Measurements from ENCODE around the gene PLOD3. TPM values are rescaled to one million over a fixed set of nuclear protein-coding genes. Genes with fewer than 3 reads are reported as not detected.
"Not testable (repeated sequence)": the region's sequence is repeated elsewhere in the genome, so short reads cannot be mapped to it uniquely, and the experiment has no call there.

Gene PLOD3, protein sequence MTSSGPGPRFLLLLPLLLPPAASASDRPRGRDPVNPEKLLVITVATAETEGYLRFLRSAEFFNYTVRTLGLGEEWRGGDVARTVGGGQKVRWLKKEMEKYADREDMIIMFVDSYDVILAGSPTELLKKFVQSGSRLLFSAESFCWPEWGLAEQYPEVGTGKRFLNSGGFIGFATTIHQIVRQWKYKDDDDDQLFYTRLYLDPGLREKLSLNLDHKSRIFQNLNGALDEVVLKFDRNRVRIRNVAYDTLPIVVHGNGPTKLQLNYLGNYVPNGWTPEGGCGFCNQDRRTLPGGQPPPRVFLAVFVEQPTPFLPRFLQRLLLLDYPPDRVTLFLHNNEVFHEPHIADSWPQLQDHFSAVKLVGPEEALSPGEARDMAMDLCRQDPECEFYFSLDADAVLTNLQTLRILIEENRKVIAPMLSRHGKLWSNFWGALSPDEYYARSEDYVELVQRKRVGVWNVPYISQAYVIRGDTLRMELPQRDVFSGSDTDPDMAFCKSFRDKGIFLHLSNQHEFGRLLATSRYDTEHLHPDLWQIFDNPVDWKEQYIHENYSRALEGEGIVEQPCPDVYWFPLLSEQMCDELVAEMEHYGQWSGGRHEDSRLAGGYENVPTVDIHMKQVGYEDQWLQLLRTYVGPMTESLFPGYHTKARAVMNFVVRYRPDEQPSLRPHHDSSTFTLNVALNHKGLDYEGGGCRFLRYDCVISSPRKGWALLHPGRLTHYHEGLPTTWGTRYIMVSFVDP
- 7.1 TPM for total RNA-seq
- polyA plus RNA-seq, result 32.0 TPM
- long read RNA-seq, donor 1, result 0 reads
- long read RNA-seq, donor 2, result 0 reads
- long read RNA-seq, donor 3, partial matches to known transcripts, result 0 of 1 reads
- long read RNA-seq, donor 3, other reads (novel, unspliced or antisense), result 0 of 1 reads
- long read RNA-seq, donor 4, partial matches to known transcripts, result 93 of 172 reads
- long read RNA-seq, donor 4, other reads (novel, unspliced or antisense), result 77 of 172 reads
- long read RNA-seq, donor 5, partial matches to known transcripts, result 5 of 6 reads
- long read RNA-seq, donor 5, other reads (novel, unspliced or antisense), result 0 of 6 reads
- long read RNA-seq, donor 6, partial matches to known transcripts, result 88 of 167 reads
- long read RNA-seq, donor 6, other reads (novel, unspliced or antisense), result 79 of 167 reads
- long read RNA-seq, donor 7, partial matches to known transcripts, result 0 of 1 reads
- long read RNA-seq, donor 7, other reads (novel, unspliced or antisense), result 0 of 1 reads
- long read RNA-seq, donor 8, partial matches to known transcripts, result 0 of 1 reads
- long read RNA-seq, donor 8, other reads (novel, unspliced or antisense), result 0 of 1 reads
- long read RNA-seq, donor 9, partial matches to known transcripts, result 0 of 2 reads
- long read RNA-seq, donor 9, other reads (novel, unspliced or antisense), result 0 of 2 reads
- long read RNA-seq, donor 10, partial matches to known transcripts, result 0 of 2 reads
- long read RNA-seq, donor 10, other reads (novel, unspliced or antisense), result 0 of 2 reads

DNA sequence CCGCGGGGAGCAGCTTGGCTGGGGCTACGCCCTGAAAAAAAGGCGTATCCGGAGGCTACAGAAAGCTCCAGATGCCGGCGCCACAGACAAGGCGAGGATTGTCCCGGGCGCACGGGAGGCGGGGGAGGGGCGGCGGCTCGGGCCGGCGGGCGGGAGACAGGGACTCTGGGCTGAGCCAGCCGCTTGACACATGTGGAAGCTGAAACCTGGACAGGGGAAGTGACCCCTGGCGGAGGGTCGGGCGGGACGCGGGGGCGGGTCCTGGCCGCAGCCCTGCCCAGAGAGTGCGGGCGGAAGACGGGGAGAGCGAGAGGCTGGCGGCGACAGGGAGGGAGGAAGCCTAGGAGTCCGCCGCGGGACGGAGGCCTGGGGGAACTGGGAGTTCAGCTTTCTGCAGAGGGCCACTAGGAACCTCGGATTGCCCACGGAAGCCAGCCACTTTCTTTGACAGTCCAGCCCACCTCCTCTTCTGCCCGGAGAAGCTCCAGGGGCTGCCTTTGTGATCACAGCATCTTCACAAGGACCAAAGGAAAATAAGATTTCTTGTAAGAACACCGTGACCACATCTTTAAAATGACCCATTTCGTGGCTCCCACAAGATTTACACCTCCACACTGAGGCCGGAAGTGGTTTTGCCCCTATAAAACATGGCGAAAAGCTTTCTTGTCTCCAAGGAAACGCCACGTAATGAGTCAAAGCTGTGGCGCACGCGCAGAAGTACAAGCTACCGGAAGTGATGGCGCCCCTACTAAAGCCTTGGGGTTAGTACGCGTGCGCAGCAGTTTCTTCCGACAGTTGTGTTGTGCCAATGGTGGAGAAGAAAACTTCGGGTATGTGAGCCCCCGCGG, at the start of gene PLOD3, which contains the start of gene ZNHIT1:
Gene PLOD3, minus strand, starts transcription at position 194 of the 848 bp plus-strand sequence. CDS start 307 bp downstream, outside the sequence.
Gene ZNHIT1, plus strand, starts transcription at position 778 of the 848 bp plus-strand sequence. Its CDS starts 31 bp downstream, at position 809.
- H3K27ac ChIP-seq (ENCODE audit: low read depth in 1 of 2, low read length in 1 of 2), result peak within 1 kb of the TSS; percentile 71 to 84
- H3K36me3 ChIP-seq (ENCODE audit: control insufficient read depth in 2 of 2, insufficient read depth in 2 of 2, low read length in 1 of 2), result peaks cover 7 to 8% of the 10 kb centered on the region in 2 donors
- H3K9me3 ChIP-seq (ENCODE audit: control insufficient read depth in 2 of 2, insufficient read depth in 1 of 2, low read length in 1 of 2), result no peaks in the 10 kb centered on the region
- WGBS, result under 1% methylated on average over 57 of the region's 57 CpGs
- DNase-seq (ENCODE audit: low read depth in 6 of 9, low spot score in 9 of 9), result peak; percentile 93 to 100 (median 99)
- peaks cover 7 to 18% of the 10 kb centered on the region in 2 donors for H3K4me1 ChIP-seq (ENCODE audit: control insufficient read depth in 2 of 2, insufficient read depth in 2 of 2, low read length in 2 of 2)
- peak within 1 kb of the TSS; percentile 84 to 96 for H3K4me3 ChIP-seq (ENCODE audit: low read length in 2 of 2)
- H3K27me3 ChIP-seq (ENCODE audit: control insufficient read depth in 2 of 2, insufficient read depth in 1 of 2, low read length in 1 of 2), result peaks cover 0 to 13% of the 10 kb centered on the region in 2 donors

DNA sequence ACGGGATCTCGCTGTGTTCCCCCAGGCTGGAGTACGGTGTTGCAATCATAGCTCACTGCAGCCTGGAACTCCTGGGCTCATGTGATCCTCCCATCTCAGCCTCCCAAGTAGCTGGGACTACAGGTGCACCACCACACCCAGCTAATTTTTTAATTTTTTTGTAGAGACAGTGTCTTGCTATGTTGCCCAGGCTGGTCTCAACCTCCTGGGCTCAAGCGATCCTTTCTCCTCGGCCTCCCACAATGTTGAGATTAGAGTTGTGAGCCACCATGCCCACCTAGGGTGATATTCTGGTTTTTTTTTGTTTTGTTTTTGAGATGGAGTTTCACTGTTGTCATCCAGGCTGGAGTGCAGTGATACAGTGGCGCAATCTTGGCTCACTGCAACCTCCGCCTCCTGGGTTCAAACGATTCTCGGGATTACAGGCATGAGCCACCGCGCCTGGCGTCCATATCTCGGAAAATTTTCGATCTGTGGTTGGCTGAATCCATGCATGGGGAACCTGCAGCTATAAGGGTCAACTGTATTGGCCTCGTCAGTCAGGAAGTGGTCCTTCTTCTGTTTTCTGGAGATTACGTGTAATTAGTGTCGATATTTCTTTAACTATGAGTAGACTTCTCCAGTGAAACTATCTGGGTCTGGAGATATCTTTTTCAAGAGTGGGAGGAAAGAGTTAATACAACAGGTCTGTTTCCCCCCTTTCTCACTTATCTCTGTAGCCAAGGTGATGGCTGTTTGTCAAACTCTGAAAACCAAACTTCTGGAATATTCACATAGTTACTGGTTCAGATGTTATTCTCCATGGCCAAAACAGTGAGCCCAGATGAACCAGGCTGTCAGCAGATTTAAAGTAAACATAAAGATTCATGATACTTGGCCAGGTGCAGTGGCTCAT, 48.5 kb upstream of the PLOD3 start:
- Histone ChIP-seq H3K27ac (ENCODE audit: low read depth in 1 of 2, low read length in 1 of 2) (no peak overlapping the region), H3K9me3 (ENCODE audit: control insufficient read depth in 2 of 2, insufficient read depth in 1 of 2, low read length in 1 of 2) (no peaks in the 10 kb centered on the region), H3K4me3 (ENCODE audit: low read length in 2 of 2) (no peak overlapping the region), H3K27me3 (ENCODE audit: control insufficient read depth in 2 of 2, insufficient read depth in 1 of 2, low read length in 1 of 2) (no peaks in the 10 kb centered on the region), H3K4me1 (ENCODE audit: control insufficient read depth in 2 of 2, insufficient read depth in 2 of 2, low read length in 2 of 2) (no peaks in the 10 kb centered on the region), H3K36me3 (ENCODE audit: control insufficient read depth in 2 of 2, insufficient read depth in 2 of 2, low read length in 1 of 2) (no peaks in the 10 kb centered on the region)
- 72% methylated on average over 17 of the region's 17 CpGs for WGBS
- no peak for DNase-seq (ENCODE audit: low read depth in 6 of 9, low spot score in 9 of 9)

DNA sequence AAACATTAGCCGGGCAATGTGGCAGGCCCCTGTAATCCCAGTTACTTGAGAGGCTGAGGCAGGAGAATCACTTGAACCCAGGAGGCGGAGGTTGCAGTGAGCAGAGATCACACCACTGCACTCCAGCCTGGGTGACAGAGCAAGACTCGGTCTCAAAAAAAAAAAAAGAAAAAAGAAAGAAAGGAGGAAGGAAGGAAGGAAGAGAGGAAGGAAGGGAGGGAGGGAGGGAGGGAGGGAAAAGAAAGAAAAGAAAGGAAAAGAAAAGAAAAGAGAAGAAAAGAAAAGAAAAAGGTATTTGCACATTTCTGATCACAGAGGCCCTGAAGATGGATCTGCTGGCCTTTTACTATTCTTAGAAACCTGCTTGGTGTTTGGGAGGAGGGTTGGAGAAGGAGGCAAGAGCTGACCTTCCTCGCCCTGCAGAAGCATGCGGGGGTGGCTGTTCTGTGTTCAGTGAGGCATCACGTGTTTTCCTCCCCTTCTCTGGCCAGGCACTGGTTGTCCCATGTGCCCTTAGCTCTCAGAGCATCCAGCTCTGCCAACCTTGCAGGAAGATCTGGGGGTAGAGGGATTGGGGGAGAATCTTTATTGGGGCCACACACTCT, 46.8 kb upstream of the PLOD3 start:
- H3K4me3 ChIP-seq (ENCODE audit: low read length in 2 of 2); H3K27me3 ChIP-seq (ENCODE audit: control insufficient read depth in 2 of 2, insufficient read depth in 1 of 2, low read length in 1 of 2): not testable (repeated sequence)

DNA sequence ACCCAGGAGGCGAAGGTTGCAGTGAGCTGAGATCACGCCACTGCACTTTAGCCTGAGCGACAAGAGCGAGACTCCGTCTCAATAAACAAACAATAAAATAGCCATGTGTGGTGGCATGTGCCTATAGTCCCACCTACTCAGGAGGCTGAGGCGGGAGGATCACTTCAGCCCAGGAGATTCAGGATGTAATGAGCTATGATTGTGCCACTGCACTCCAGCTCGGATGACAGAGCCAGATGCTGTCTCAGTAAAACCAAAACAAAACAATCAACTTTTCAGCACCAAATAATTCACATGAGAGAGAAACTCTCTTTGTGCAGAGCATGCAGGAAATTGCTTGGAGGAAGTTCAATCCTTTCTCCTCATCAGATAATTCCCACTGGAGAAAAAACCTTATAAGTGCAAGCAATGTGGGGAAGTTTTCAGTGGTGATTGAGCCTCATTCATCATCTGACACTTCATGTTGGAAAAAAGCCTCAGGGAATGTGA, 40.9 kb upstream of the PLOD3 start:
- H3K36me3 ChIP-seq (ENCODE audit: control insufficient read depth in 2 of 2, insufficient read depth in 2 of 2, low read length in 1 of 2), result no peaks in the 10 kb centered on the region
- WGBS, result 92% methylated on average over 7 of the region's 7 CpGs
- no peak overlapping the region for H3K27ac ChIP-seq (ENCODE audit: low read depth in 1 of 2, low read length in 1 of 2)
- no peaks in the 10 kb centered on the region for H3K4me1 ChIP-seq (ENCODE audit: control insufficient read depth in 2 of 2, insufficient read depth in 2 of 2, low read length in 2 of 2)
- H3K9me3 ChIP-seq (ENCODE audit: control insufficient read depth in 2 of 2, insufficient read depth in 1 of 2, low read length in 1 of 2), result peaks cover 0 to 3% of the 10 kb centered on the region in 2 donors
- H3K27me3 ChIP-seq (ENCODE audit: control insufficient read depth in 2 of 2, insufficient read depth in 1 of 2, low read length in 1 of 2), result peaks cover 0 to 12% of the 10 kb centered on the region in 2 donors
- no peak for DNase-seq (ENCODE audit: low read depth in 6 of 9, low spot score in 9 of 9)
- no peak overlapping the region for H3K4me3 ChIP-seq (ENCODE audit: low read length in 2 of 2)

More for the DNA sequence above, 46.8 kb upstream of the PLOD3 start:
- H3K9me3 ChIP-seq (ENCODE audit: control insufficient read depth in 2 of 2, insufficient read depth in 1 of 2, low read length in 1 of 2); H3K4me1 ChIP-seq (ENCODE audit: control insufficient read depth in 2 of 2, insufficient read depth in 2 of 2, low read length in 2 of 2); H3K36me3 ChIP-seq (ENCODE audit: control insufficient read depth in 2 of 2, insufficient read depth in 2 of 2, low read length in 1 of 2); DNase-seq (ENCODE audit: low read depth in 6 of 9, low spot score in 9 of 9); H3K27ac ChIP-seq (ENCODE audit: low read depth in 1 of 2, low read length in 1 of 2): not testable (repeated sequence)
- 78% methylated on average over 6 of the region's 6 CpGs for WGBS

DNA sequence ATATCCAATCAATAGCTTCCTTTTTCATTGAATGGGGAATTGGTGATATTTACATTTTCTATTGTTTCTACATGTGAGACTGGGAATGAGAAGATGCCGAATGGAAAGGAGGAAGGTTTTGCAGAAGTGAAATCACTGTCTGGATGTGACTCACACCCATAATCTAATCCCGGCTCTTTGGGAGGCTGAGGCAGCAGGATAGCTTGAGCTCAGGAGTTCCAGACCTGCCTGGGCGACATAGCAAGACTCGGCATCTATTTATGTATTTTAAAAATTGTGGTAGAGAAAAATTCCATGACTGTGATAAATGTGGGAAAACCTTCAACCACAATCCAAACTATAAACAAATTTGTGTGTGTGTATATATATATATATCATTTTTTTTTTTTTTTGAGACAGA, 38.4 kb upstream of the PLOD3 start:
- no peak for DNase-seq (ENCODE audit: low read depth in 6 of 9, low spot score in 9 of 9)
- H3K27me3 ChIP-seq (ENCODE audit: control insufficient read depth in 2 of 2, insufficient read depth in 1 of 2, low read length in 1 of 2), result peaks cover 0 to 12% of the 10 kb centered on the region in 2 donors

DNA sequence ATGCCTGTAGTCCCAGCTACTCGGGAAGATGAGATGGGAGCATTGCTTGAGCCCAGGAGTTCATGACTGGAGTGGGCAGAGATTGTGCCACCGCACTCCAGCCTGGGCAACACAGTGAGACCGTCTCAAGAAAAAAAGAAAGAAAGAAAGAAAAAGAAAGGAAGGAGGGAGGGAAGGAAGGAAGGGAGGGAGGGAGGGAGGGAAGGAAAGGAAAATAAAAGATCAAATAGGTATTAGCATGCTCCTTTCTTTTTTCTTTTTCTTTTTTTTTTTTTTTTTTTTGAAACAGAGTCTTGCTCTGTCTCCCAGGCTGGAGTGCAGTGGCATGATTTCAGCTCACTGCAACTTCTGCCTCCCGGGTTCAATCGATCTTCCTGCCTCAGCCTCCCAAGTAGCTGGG, 35.8 kb upstream of the PLOD3 start:
- H3K4me1 ChIP-seq (ENCODE audit: control insufficient read depth in 2 of 2, insufficient read depth in 2 of 2, low read length in 2 of 2), result peaks cover 0 to 15% of the 10 kb centered on the region in 2 donors
- not testable (repeated sequence) for H3K9me3 ChIP-seq (ENCODE audit: control insufficient read depth in 2 of 2, insufficient read depth in 1 of 2, low read length in 1 of 2); DNase-seq (ENCODE audit: low read depth in 6 of 9, low spot score in 9 of 9); H3K27ac ChIP-seq (ENCODE audit: low read depth in 1 of 2, low read length in 1 of 2); H3K27me3 ChIP-seq (ENCODE audit: control insufficient read depth in 2 of 2, insufficient read depth in 1 of 2, low read length in 1 of 2); H3K4me3 ChIP-seq (ENCODE audit: low read length in 2 of 2)
- peaks cover 8 to 11% of the 10 kb centered on the region in 2 donors for H3K36me3 ChIP-seq (ENCODE audit: control insufficient read depth in 2 of 2, insufficient read depth in 2 of 2, low read length in 1 of 2)
- whole genome bisulfite sequencing, result 93% methylated on average over 5 of the region's 5 CpGs

More for the DNA sequence above, 38.4 kb upstream of the PLOD3 start:
- H3K4me3 ChIP-seq (ENCODE audit: low read length in 2 of 2), result no peak overlapping the region
- H3K36me3 ChIP-seq (ENCODE audit: control insufficient read depth in 2 of 2, insufficient read depth in 2 of 2, low read length in 1 of 2), result peaks cover 0 to under 1% of the 10 kb centered on the region in 2 donors
- WGBS, result 92% methylated on average over 4 of the region's 4 CpGs
- peaks cover 0 to 9% of the 10 kb centered on the region in 2 donors for H3K4me1 ChIP-seq (ENCODE audit: control insufficient read depth in 2 of 2, insufficient read depth in 2 of 2, low read length in 2 of 2)
- H3K27ac ChIP-seq (ENCODE audit: low read depth in 1 of 2, low read length in 1 of 2), result no peak overlapping the region
- peaks cover 0 to 3% of the 10 kb centered on the region in 2 donors for H3K9me3 ChIP-seq (ENCODE audit: control insufficient read depth in 2 of 2, insufficient read depth in 1 of 2, low read length in 1 of 2)
